HFF-Myc (cell line): ENCODE measurements around the gene TMEM222.

Experiments
- DNase-seq: peaks from one replicate; pipeline ENCODE4 v3.0.0-alpha.2; 2011; ENCODE audit warnings: low read depth; ENCODE audit errors: extremely low read depth
- H3K4me3 ChIP-seq: replicated peaks from 2 replicates; pipeline ENCODE4 v1.5.1; 2011; ENCODE audit warnings: low read depth, mild to moderate bottlenecking, control low read depth, low read length
- CTCF ChIP-seq: IDR thresholded peaks from 2 replicates; pipeline ENCODE4 v1.5.1; 2012; ENCODE audit warnings: mild to moderate bottlenecking, low read depth, low read length, control low read depth; ENCODE audit errors: missing control alignments

The TMEM222 gene

GRCh38 chr1:27351541-27352107 lies 29.7 kb downstream of the TMEM222 start:
- TF ChIP-seq CTCF, result no peak
- DNase-seq, result no peak
- no peak overlapping the region for H3K4me3 ChIP-seq

- TF ChIP-seq CTCF, result no peak
- DNase-seq, result no peak
- H3K4me3 ChIP-seq, result no peak overlapping the region
These were observed 31.2 kb downstream of the TMEM222 start for GRCh38 chr1:27353166-27353565.

- TF ChIP-seq CTCF, result no peak
- no peak for DNase-seq
- H3K4me3 ChIP-seq, result no peak overlapping the region
These were observed 31.7 kb downstream of the TMEM222 start for GRCh38 chr1:27353629-27354028.

GRCh38 chr1:27355683-27356082 lies 33.7 kb downstream of the TMEM222 start:
- H3K4me3 ChIP-seq, result no peak overlapping the region
- no peak for DNase-seq
- no peak for TF ChIP-seq CTCF

GRCh38 chr1:27356277-27356618 lies 34.3 kb downstream of the TMEM222 start:
- no peak for TF ChIP-seq CTCF
- no peak for DNase-seq
- H3K4me3 ChIP-seq, result no peak overlapping the region

- H3K4me3 ChIP-seq, result no peak overlapping the region
- DNase-seq, result no peak
- TF ChIP-seq CTCF, result no peak
These were observed 34.8 kb downstream of the TMEM222 start for GRCh38 chr1:27356619-27357280.
